ENCODE measurements around the gene LZTS2.
"Not testable (repeated sequence)": the region's sequence is repeated elsewhere in the genome, so short reads cannot be mapped to it uniquely, and the experiment has no call there.

LZTS2 gene, protein sequence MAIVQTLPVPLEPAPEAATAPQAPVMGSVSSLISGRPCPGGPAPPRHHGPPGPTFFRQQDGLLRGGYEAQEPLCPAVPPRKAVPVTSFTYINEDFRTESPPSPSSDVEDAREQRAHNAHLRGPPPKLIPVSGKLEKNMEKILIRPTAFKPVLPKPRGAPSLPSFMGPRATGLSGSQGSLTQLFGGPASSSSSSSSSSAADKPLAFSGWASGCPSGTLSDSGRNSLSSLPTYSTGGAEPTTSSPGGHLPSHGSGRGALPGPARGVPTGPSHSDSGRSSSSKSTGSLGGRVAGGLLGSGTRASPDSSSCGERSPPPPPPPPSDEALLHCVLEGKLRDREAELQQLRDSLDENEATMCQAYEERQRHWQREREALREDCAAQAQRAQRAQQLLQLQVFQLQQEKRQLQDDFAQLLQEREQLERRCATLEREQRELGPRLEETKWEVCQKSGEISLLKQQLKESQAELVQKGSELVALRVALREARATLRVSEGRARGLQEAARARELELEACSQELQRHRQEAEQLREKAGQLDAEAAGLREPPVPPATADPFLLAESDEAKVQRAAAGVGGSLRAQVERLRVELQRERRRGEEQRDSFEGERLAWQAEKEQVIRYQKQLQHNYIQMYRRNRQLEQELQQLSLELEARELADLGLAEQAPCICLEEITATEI
- 15.3 to 48.0 (median 41.1) reads per million in 3 experiments for total RNA-seq

DNA sequence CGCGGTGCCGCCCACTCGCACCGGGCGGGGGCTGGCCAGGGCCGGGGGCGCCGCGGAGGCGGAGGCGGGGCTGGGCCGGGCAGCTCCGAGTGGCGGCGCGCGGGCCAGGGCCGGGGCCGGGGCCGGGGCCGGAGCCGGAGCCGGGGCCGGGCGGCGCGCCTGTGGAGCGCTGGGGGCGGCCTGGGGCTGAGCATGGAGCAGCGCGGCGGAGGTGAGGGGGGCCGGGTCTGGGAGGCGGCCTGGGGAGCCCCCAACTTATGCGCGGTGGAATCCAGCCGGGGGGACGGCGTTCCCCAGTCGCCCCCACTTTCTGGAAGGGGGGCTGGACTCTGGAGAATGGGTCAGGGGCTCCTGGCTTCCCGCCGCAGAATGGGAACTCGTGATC, at the start of gene LZTS2:
Gene LZTS2 (plus strand): TSS at position 67 of the 385 bp plus-strand sequence. CDS start 2,731 bp downstream, outside the sequence.
- no peak for DNase-seq

DNA sequence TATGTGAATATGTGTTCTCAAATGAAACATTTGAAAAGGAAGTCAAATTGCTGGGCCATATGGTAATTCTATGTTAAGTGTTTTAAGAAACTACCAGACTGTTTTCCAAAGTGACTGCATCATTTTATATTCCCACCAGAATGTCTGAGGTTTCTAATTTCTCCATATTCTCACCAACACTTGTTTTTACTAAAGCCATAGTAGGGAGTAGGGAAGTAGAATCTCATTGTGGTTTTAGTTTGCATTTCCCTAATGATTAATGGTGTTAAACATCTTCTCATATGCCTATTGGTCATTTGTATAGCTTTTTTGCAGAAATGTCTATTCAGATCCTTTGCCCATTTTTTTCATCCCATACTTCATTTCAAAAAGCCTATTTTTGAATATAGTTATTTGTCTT, 39.4 kb upstream of the LZTS2 start:
- DNase-seq = no peak

DNA sequence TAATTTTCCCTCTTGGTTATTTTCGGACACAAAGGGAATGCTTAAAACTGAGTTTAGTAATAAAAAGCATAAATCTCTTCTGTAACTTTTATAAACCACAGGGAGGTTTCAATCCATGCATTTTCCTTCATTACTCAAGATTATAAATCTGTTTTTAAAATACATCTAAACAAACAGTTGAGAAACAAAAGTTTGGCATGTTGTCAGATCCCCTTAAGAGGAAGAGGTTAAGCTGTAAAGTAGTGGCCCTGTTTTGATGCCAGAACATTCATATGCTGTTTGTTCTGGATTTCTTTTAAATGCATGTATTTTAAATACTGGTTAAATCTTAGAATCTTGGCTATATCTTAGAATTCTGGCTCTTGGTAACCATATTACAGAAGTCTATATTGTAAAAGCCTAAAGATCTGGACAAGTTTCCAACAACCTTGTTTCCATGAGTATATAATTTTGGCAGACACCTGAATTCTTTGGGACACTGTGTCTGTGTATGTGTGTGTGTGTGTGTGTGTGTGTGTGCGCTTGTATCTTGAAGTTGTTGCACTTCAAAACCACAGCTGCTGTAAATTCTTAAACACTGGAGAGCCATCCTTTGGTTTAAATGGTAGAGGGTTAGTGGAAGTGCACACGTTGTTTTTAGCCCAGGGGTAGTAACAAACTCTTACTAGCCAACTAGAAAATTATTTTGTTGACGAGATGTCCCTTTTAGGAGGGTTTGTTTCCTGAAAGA, 37.1 kb upstream of the LZTS2 start:
- no peak for DNase-seq

DNA sequence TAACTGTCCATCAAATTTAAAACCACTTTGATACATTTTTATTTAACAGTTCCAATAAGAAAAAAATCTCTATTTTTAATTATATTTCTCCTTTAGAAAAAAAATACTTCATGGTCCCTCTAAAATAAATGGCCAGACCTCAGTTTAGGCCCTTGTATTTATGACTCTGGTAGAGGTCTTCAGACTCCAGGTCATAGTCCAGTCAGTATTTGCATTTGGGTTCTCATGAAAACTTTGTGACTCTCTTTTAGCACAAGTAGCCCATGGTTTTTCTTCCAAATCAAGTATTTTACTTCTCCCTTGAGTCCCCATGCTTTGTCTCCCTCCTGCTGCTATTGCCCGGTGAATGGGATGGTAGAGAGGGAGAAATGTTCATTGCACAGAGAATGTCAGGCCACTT, 35.8 kb upstream of the LZTS2 start:
- no peak for DNase-seq

DNA sequence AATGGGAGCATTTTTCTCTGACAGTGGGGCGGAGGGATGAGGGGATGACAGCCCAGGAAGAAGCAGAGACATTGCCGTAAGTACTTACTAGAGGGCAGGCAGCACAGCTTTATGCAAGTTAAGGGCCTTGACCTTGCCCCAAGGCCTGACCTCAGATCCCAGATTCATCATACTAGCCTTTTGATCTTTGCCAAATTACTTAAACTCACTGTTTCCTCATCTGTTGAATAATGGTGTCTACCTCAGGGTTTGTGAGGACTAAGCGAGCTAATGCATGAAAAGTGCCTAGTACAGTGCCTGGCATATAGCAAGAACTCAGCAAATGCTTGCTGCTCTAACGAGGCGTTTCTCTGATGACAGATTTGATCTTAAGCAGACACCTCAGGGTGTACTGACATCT, 33.8 kb upstream of the LZTS2 start:
- DNase-seq = no peak

DNA sequence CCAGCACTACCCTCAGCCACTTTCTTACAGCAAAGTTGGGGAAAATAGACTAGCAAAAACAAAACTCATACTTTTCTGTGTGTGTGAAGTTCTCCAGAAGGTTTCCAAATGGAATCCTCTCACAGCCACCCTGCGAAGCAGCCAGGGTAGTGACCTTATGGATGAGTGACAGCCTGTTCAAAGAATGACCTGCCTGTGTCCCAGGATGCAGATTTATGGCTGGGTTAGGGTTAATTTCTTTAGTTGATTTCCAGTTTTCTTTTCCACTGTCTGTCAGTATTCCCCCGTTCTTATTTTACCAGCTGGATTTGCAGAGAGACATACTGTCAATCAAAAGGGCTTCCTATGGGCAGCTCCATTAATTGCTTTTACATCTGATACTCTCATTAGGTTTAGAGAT, 32.7 kb upstream of the LZTS2 start:
- DNase-seq = no peak

DNA sequence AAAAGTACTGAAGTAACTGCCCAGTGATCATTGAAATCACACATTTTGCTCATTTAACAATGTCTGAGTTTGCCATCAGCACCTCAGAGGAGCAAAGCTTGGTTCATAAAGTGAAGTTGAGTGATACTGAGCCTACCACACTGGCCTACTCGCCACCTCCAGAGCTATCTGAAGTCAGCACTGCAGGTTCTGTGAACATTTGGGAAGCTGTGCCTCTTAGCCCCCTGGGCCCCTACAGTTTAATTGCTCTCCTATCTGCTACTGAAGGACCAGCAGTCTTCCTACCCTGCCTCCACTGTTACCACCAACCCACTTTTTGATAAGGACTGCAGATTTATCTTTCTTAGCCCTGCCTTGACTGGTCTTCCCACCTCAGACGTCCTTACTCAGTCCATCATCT, 32.3 kb upstream of the LZTS2 start:
- no peak for DNase-seq

DNA sequence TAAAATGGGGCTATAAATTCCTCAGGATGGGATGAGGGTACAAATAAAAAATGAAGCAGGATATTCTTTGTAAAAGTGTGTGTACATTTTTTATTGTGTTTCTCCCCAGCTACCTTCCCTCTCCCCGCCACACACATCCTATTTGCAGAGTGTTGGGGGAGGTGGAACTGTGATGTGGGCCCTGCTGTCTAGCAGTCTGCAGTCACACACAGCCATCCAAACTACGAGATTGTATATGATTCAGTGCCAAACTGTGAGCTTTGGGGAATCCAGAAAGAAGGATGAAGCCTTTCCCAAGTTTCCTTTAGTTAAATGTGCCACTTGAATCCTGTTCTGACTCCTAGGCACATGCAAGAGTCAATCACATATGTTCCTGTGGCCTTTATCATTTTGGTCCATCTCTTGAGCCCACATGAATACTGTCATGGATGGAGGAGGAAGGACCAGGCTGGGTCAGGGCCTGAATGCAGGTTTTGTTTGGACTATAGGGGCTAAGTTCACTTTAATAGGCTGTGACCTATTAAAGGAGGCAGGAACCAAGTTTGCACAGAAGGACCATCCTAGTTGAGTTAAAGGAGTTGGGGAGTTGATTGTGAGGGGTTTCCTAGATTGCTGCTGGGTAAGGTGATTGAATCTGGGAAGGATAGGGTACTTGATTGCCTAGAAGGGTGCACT, 31.4 kb upstream of the LZTS2 start:
- DNase-seq = no peak

DNA sequence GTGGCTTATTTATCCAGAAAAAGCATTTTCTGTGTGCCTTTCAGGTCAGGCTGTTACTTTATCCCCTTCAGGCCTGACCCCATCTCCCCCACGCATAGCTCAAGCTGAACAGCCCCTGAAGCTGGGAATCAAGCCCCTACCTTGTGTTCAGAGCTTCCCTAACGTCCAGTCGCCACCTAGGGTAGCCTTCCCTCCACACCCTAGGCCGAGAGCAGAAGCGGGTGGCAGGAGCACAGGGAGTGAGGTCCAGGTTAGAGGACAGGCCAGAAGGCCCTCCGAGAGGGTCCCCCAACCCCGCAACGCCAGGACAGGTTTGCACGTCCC, 30.8 kb upstream of the LZTS2 start:
- no peak for DNase-seq

DNA sequence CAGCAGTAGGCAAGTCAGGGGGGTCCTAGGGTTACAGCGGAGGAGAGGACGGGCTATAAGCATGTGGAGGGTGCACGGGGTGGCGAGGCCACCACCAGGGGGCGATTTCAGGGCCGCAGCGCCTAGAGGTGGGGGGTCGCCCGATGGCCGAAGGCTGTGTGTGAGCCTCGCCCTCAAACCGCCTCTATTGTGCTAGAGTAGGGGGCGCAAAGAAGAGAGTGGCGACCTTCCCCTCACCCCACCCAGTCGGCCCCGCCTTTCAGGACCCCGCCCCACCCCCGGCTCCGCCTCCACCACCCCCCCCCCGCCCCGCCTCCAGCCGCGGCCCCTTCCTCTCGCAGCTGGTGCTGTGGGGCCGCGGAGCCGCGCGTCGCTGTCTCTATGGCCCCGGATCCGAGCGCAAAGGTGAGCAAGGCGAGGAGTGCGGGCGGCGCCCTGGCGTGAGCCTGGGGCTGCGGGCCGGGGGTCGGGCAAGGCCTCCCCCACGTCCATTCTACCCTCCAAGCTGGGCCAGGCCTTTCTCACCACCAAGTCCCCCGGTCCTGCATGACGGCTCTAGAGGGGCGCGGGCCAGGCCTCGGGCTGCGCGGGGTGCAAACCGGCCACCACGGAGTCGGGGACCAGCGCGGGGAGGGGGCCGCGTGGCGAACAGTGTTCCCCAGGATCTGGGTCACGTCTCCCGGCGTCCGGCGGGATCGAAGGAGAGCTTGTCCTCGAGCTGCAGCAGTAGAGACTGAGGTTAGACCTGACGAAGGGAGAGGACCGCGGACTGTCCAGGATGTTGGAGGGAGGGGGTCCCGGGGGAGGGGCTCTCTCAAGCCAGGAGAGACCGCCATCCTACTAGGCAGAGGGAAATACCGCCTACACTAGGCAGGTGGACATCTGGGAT, 30.2 kb upstream of the LZTS2 start, which contains the start of gene SEMA4G:
Gene SEMA4G (plus strand): TSS at position 318 of the 889 bp plus-strand sequence. CDS start 3,409 bp downstream, outside the sequence.
- DNase-seq = peak; percentile 29

DNA sequence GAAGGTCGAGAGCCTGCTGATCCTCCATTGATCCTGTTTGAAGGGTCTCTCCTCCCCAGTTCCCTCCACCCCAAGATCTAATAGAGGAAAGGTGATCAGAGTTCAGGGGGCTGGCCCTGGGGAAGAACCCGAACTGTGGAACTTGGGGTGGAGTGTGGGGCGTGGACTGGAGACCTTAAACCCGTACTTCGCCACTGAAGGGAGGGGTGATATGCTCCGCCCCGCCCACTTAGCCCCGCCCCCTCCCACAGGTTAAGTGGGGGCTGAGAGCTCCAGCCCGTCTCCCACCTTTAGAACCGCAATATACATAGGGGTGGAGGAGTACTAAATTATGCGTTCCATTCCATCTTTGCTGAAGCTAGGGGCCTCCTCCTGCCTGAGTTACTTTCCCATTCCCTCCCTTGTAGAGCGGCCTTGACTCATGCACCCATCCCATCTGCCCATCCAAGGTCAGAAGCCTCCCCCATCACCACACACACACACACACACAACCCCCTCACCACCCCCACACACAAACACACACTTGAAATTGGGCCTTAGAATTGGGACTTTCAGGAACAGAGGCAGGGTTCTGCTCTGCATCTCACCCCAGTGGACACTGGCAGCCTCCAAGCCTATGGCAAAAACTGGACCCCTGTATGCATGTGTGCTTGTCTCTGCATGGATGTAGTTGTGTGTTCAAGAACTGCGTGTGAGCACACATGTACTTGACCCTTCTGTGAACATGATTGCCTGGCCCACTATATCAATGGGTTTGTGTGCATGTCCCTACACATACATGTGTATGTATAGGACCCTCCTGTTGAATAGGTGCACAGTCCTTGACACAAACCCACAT, 29.3 kb upstream of the LZTS2 start:
- no peak for DNase-seq

DNA sequence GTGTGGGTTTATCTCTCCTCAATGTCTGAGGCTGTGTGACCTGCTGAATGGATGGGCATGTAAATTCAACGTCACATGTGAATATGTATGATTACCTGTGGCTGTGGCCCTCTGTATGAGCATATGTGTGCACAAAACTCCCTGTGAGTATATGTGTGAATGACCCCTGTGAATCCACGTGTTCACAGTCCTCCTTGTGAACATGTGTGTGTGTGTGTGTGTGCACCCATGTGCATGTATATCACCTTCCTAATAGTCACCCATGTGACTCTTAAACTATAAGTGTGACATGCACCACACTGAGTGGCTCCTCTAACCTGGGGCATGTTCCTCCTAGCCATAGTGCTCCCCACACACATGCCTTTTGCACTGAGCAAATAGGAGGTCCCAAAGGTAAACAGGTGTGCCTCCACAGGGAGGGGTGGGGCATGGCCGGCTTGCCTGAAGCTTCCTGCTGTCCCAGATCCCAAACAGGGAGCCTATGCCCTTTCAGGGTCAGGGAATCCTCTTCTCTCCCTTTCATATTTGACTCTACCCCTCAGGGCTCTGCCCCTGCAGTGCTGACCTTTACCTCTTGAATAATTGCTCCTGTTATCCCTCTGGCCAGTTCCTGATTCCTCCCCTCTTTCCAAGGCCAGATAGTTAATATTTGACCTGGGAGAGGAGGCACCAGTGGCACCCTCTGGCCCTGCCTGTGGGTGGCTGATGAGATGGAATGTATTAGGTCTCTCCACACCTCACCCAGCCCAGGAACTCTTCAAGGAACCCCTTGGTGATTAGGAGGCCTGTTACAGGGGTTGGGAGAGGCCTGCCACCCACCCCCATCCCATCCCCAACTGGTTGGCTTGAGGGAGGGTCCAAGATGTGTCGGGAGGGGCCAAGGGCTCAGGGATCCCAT, 28.4 kb upstream of the LZTS2 start:
- DNase-seq = no peak

DNA sequence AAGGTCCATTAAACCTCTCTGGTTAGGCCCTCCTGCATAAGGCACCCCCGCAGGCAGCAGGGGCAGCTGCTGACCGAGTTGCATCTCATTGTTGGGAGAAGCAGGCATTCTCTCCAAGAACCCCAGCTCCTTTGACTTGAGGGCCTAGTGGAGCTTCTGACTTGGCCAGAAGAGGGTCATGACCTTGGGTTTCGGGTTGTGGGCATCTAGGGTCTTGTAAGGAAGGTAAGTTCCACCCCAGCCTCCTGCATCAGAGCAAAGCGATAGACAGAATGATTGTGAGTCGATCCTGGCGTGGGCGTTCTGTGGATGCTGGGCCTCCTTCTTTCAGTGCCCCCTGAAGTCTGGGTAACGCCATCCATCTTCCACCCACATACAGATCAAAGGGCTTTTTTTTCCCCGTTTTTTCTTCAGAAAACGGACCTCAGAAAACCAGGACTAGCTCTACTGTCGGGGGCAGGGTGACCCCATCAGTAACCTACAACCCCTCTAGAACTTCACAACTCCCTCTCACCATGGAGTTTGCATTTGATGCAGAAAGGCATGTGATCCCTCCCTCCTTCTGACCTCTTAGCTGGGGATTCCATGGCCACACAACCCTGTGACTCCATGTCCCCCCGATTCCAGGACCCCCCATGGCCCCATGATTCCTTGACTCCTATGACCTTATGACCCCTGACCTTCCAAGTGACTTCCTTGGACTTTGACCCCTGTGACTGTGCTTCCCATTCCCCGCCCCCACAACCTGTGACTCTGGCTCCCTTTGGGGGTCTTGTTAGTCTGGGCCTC, 27.3 kb upstream of the LZTS2 start:
- no peak for DNase-seq

DNA sequence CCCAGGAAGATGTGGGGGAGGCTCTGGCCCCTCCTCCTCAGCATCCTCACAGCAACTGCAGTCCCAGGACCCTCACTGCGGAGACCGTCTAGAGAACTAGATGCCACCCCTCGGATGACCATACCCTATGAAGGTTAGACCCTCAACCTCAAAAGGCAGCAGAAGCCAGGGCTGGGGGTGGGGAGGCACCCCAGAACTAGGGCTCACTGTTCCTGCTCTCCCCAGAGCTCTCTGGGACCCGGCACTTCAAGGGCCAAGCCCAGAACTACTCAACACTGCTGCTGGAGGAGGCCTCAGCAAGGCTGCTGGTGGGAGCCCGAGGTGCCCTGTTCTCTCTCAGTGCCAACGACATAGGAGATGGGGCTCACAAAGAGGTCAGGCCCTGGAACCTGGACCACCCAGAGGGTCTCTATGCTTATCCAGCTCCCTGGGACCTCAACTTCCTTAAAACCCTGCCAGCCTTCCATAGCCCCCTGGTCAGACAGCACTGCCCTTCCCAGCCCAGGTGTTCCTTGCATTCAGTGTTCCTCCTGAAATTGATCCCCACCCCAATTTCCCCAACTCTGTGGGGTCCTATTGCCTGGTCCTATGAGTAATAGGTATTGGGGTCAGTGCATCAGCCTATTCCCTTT, 26.6 kb upstream of the LZTS2 start:
- DNase-seq = no peak

DNA sequence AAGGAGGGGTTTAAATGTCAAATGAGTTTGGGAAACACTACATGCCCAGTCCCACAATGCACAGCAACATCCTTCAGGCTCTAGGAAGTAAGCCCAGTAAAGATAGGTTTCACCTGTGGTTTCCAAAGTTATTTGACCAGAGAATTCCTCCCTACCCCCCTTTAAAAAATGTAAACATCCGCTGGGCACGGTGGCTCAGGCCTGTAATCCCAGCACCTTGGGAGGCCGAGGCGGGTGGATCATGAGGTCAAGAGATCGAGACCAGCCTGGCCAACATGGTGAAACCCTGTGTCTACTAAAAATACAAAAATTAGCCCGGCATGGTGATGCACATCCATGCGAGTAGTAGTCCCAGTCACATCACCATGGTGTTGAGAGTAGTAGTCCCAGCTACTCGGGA, 24.2 kb upstream of the LZTS2 start:
- not testable (repeated sequence) for DNase-seq

DNA sequence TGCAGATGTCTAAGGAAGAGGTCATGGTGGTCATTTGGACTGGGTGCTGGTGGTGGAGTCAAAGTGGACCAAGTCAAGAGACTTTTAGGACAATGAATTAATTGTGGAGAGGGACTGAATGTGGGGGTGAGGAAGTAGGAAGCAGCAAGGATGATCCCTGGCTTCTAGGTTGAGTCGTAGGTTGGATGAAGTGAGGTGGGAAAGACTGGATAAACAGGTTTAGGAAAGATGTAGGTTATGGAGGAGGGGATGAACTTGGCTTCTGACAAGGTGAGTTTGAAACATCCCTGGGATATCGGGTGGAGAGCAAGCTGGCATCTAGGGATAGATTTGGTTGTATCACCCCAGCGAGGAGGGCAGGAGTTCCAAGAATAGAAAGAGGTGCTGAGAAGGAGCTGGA, 22.7 kb upstream of the LZTS2 start:
- no peak for DNase-seq

DNA sequence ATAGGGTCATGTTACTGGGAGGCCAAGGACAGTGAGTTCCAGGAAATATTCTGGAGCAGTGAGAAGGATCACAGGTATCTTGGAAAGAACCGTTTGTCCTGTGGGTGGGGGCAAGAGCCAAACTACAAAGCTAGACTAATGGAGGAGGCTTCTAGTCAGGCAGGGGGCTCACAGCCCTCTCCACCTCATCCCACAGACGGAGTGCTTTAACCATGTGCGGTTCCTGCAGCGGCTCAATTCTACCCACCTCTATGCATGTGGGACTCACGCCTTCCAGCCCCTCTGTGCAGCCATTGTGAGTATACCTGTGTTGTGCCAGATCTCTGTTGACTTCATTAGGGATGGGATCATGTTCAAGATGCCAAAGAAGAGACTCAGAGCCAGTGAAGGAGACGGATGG, 22.2 kb upstream of the LZTS2 start:
- DNase-seq = no peak

DNA sequence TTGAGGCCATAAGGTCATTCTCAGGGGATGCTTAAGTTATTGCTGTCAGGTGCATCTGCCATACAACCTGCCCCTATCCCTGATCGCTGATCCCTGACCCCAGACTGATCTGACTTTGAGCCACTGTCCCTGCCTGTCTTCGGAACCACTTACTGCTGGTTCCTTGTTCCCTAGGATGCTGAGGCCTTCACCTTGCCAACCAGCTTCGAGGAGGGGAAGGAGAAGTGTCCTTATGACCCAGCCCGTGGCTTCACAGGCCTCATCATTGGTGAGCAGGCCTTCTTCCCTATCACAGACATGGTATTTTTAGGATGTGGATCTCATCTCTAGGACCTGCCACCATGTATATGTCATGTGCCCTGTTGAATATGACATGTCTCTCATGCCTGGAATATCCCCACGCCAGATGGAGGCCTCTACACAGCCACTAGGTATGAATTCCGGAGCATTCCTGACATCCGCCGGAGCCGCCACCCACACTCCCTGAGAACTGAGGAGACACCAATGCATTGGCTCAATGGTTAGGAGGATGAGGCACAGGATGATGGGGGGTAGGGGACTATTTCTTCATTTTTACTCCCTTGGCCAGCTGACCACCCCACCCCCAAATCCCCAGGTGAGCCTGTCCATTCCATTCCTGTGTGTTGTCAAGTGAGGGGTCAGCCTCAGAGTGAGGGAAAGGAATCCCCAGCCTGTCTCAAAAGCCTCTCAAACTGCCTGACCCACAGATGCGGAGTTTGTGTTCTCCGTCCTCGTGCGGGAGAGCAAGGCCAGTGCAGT, 21.3 kb upstream of the LZTS2 start:
- DNase-seq = no peak
